ENCODE measurements around the gene SLC13A4. TPM values are rescaled to one million over a fixed set of nuclear protein-coding genes. Genes with fewer than 3 reads are reported as not detected.
A peak's percentile ranks its signal among the peaks of the same experiment; 100 is the strongest.

SLC13A4 gene
- total RNA-seq, 1 donor = 0.36 TPM

DNA sequence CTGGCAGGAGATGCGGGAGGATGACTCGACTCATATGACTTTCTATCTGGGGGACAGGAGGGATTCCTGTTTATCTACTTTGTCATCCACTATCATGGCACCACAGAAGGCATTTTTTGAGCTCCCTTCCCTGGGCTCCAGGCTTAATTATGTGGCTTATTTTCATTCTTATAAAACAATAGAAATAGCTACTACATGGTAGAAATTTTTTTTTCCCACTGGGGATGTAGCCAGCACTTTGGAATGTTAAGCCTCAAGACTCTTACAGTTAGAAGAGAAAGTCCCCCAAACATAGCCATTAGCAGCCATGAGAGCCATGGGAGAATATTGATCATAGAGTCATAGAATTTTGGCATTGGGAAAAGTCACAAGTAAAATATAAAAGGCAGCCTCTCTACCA, 35.3 kb upstream of the SLC13A4 start:
- Histone ChIP-seq H3K27ac (ENCODE audit: low read depth, low read length) (peak overlapping the region; percentile 94), H3K79me2 (ENCODE audit: insufficient read depth, low read length) (no peaks in the 10 kb centered on the region), H3K36me3 (ENCODE audit: insufficient read depth, low read length) (no peaks in the 10 kb centered on the region), H3K4me2 (ENCODE audit: insufficient read depth, low read length) (peak overlapping the region; percentile 32), H3K4me3 (ENCODE audit: insufficient read depth, low read length) (no peak overlapping the region), H4K20me1 (ENCODE audit: insufficient read depth, low read length) (no peaks in the 10 kb centered on the region), H2AFZ (ENCODE audit: low read length) (no peak overlapping the region), H3K4me1 (ENCODE audit: insufficient read depth, low read length) (peaks cover 38% of the 10 kb centered on the region), H3K9me3 (ENCODE audit: low read depth, low read length) (no peaks in the 10 kb centered on the region), H3K27me3 (ENCODE audit: insufficient read depth, low read length) (no peaks in the 10 kb centered on the region)
- TF ChIP-seq, protein P1, sequence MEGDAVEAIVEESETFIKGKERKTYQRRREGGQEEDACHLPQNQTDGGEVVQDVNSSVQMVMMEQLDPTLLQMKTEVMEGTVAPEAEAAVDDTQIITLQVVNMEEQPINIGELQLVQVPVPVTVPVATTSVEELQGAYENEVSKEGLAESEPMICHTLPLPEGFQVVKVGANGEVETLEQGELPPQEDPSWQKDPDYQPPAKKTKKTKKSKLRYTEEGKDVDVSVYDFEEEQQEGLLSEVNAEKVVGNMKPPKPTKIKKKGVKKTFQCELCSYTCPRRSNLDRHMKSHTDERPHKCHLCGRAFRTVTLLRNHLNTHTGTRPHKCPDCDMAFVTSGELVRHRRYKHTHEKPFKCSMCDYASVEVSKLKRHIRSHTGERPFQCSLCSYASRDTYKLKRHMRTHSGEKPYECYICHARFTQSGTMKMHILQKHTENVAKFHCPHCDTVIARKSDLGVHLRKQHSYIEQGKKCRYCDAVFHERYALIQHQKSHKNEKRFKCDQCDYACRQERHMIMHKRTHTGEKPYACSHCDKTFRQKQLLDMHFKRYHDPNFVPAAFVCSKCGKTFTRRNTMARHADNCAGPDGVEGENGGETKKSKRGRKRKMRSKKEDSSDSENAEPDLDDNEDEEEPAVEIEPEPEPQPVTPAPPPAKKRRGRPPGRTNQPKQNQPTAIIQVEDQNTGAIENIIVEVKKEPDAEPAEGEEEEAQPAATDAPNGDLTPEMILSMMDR (IDR thresholded peaks at IDR 0.05; ENCODE audit: extremely low read depth, low read depth, low read length) = no peak
- DNase-seq (ENCODE audit: insufficient read length, low spot score, missing footprints) = no peak

DNA sequence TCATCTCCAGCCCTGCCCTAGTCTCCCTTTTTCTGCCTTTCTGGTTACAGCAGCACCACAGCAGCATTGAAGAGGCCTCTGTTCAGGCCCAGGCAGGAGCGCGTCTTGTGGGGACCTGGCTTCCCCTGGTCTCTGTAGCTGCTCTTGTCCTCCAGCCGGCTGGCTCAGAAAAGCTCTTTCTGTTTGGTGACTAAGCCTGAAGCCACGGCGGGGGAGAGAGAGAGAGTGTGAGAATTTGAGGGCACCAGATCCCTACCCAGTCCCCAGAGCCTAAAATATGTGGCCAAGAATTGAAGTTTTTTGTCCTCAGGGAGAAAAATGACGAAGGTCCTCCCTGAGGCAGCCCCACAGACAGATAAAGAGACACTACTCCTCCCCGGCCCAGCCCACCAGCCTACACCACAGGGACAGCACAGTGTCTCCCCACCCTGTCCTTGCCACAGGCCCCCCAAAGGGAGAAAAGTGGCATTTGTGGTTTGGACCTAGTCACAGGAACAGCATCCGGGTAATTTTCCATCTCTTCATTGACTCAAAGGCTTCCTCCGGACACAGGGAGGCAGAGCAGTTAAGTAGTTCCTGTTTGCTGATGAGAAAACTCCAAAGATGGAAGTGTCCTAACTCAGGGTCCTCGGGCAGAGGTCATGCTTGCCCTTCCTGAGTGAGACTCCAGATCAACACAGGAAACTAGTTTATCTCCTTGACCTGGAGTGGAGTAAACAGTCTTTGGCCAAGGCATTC, 33.9 kb upstream of the SLC13A4 start:
- H3K4me1 ChIP-seq (ENCODE audit: insufficient read depth, low read length) = peaks cover 43% of the 10 kb centered on the region
- no peaks in the 10 kb centered on the region for H3K27me3 ChIP-seq (ENCODE audit: insufficient read depth, low read length)
- DNase-seq (ENCODE audit: insufficient read length, low spot score, missing footprints) = peak; percentile 84
- no peaks in the 10 kb centered on the region for H3K79me2 ChIP-seq (ENCODE audit: insufficient read depth, low read length)
- no peaks in the 10 kb centered on the region for H4K20me1 ChIP-seq (ENCODE audit: insufficient read depth, low read length)
- H2AFZ ChIP-seq (ENCODE audit: low read length) = peak overlapping the region; percentile 78
- TF ChIP-seq, protein P1 (IDR thresholded peaks at IDR 0.05; ENCODE audit: extremely low read depth, low read depth, low read length) = no peak
- no peaks in the 10 kb centered on the region for H3K36me3 ChIP-seq (ENCODE audit: insufficient read depth, low read length)
- H3K27ac ChIP-seq (ENCODE audit: low read depth, low read length) = peak overlapping the region; percentile 94
- H3K4me2 ChIP-seq (ENCODE audit: insufficient read depth, low read length) = peak overlapping the region; percentile 32
- peak overlapping the region; percentile 4 for H3K4me3 ChIP-seq (ENCODE audit: insufficient read depth, low read length)
- H3K9me3 ChIP-seq (ENCODE audit: low read depth, low read length) = no peaks in the 10 kb centered on the region

DNA sequence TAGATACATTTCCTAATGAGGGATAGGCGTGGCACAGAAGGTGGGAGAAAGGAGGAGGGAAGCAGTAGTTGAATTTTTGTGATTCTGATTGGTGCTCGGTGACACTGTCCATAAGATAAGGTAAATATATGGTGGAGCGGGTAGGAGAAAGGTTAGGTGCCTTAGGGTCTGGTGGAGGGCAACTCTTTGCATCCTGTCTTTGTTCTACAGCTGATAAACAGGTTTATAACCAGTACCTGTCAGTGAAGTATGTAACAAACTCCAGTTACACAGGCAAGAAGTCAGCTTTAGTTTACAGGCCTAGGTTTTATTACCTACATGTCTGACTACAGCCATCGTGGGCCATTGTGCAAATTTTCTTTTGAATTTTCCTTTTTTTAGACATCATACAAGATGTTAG, 31.5 kb upstream of the SLC13A4 start:
- Histone ChIP-seq H3K9me3 (ENCODE audit: low read depth, low read length) (no peaks in the 10 kb centered on the region), H3K27ac (ENCODE audit: low read depth, low read length) (peak overlapping the region; percentile 91), H4K20me1 (ENCODE audit: insufficient read depth, low read length) (no peaks in the 10 kb centered on the region), H3K4me3 (ENCODE audit: insufficient read depth, low read length) (no peak overlapping the region), H3K79me2 (ENCODE audit: insufficient read depth, low read length) (no peaks in the 10 kb centered on the region), H3K4me2 (ENCODE audit: insufficient read depth, low read length) (no peak overlapping the region), H3K27me3 (ENCODE audit: insufficient read depth, low read length) (no peaks in the 10 kb centered on the region), H3K4me1 (ENCODE audit: insufficient read depth, low read length) (peaks cover 43% of the 10 kb centered on the region), H2AFZ (ENCODE audit: low read length) (no peak overlapping the region), H3K36me3 (ENCODE audit: insufficient read depth, low read length) (no peaks in the 10 kb centered on the region)
- TF ChIP-seq, protein P1 (IDR thresholded peaks at IDR 0.05; ENCODE audit: extremely low read depth, low read depth, low read length) = no peak
- no peak for DNase-seq (ENCODE audit: insufficient read length, low spot score, missing footprints)

DNA sequence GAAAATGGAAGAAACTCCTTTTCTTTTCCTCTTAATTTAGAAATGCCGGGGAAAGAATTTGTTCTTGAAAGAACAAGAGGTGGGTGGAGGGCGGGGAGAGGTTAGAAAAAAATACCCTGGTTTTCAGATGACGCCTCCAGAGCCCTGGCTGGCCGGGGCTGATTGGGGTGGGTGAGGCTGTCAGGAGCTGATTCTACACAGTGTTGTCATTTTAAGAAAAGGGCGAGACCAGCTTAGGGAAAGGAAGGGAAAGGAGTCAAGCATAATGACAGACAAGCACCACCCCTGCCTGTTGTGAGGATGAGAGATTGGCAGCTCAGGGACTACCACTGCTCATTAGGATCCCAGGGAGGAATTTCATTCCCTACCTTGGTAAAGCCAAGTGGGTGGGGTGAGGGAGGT, 30.5 kb upstream of the SLC13A4 start:
- no peaks in the 10 kb centered on the region for H3K27me3 ChIP-seq (ENCODE audit: insufficient read depth, low read length)
- no peaks in the 10 kb centered on the region for H3K9me3 ChIP-seq (ENCODE audit: low read depth, low read length)
- TF ChIP-seq, protein P1 (IDR thresholded peaks at IDR 0.05; ENCODE audit: extremely low read depth, low read depth, low read length) = no peak
- peak overlapping the region; percentile 54 for H3K4me3 ChIP-seq (ENCODE audit: insufficient read depth, low read length)
- no peaks in the 10 kb centered on the region for H4K20me1 ChIP-seq (ENCODE audit: insufficient read depth, low read length)
- H3K79me2 ChIP-seq (ENCODE audit: insufficient read depth, low read length) = no peaks in the 10 kb centered on the region
- no peaks in the 10 kb centered on the region for H3K36me3 ChIP-seq (ENCODE audit: insufficient read depth, low read length)
- peak overlapping the region; percentile 74 for H3K4me2 ChIP-seq (ENCODE audit: insufficient read depth, low read length)
- peak overlapping the region; percentile 59 for H2AFZ ChIP-seq (ENCODE audit: low read length)
- DNase-seq (ENCODE audit: insufficient read length, low spot score, missing footprints) = peak; percentile 94
- H3K4me1 ChIP-seq (ENCODE audit: insufficient read depth, low read length) = peaks cover 40% of the 10 kb centered on the region
- peak overlapping the region; percentile 91 for H3K27ac ChIP-seq (ENCODE audit: low read depth, low read length)
